ENCODE measurements around the gene KAT8. TPM values are rescaled to one million over a fixed set of nuclear protein-coding genes. Genes with fewer than 3 reads are reported as not detected.
A peak's percentile ranks its signal among the peaks of the same experiment; 100 is the strongest.
"Not testable (repeated sequence)": the region's sequence is repeated elsewhere in the genome, so short reads cannot be mapped to it uniquely, and the experiment has no call there.

Gene KAT8
- total RNA-seq, 4 donors from 2014 or later = 25.7 to 57.2 (median 30.4) TPM

DNA sequence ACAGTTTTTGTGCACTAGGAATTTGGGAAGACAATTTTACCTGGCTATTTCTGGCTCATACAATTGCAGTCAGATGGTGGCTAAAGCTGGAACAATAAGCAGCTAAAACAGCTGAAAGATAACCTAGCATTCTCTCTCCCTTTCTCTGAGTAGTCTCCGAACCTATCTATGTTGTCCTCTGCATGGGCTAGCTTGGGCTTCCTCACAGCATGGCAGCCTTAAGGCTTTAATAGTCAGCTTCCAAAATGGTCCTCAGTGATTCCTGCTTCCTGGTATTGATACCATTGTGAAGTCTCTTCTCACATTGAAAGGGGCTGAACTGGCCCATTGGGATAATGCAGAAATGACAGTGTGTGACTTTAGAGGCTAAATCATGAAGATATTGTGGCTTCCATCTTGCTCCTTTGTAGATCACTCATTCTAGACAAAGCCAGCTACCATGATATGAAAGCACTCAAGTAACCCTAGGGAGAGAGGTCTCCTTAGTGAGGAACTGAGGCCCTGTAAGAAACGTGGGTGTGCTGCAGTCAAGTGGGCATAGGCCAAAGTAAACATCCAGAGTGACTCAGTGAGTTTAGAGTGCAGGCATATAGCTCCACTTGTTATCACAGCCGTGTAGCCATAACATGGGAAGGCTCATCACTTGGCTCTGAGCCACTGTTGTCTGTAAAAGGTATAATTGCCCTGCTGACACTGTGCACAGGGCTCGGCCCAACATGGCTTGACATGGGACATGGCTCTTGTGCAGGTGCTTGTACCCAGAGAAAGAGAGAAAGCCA is 17.4 kb upstream of the KAT8 start:
- Histone ChIP-seq H3K27ac (no peak overlapping the region), H3K9me3 (no peaks in the 10 kb centered on the region), H3K36me3 (no peaks in the 10 kb centered on the region), H3K27me3 (no peaks in the 10 kb centered on the region), H3K4me1 (peaks cover 0 to 12% (median 2%) of the 10 kb centered on the region in 3 donors), H3K4me3 (no peak overlapping the region)
- DNase-seq = no peak
- 47 to 100% methylated on average over 1 to 2 of the region's 4 CpGs for WGBS, 2 donors
- intact Hi-C loops (cut with DNase I) = no loop called here
- TF ChIP-seq POLR2A (IDR thresholded peaks at IDR 0.05) = no peak
- TF ChIP-seq, protein P1, sequence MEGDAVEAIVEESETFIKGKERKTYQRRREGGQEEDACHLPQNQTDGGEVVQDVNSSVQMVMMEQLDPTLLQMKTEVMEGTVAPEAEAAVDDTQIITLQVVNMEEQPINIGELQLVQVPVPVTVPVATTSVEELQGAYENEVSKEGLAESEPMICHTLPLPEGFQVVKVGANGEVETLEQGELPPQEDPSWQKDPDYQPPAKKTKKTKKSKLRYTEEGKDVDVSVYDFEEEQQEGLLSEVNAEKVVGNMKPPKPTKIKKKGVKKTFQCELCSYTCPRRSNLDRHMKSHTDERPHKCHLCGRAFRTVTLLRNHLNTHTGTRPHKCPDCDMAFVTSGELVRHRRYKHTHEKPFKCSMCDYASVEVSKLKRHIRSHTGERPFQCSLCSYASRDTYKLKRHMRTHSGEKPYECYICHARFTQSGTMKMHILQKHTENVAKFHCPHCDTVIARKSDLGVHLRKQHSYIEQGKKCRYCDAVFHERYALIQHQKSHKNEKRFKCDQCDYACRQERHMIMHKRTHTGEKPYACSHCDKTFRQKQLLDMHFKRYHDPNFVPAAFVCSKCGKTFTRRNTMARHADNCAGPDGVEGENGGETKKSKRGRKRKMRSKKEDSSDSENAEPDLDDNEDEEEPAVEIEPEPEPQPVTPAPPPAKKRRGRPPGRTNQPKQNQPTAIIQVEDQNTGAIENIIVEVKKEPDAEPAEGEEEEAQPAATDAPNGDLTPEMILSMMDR (IDR thresholded peaks at IDR 0.05) = no peak

DNA sequence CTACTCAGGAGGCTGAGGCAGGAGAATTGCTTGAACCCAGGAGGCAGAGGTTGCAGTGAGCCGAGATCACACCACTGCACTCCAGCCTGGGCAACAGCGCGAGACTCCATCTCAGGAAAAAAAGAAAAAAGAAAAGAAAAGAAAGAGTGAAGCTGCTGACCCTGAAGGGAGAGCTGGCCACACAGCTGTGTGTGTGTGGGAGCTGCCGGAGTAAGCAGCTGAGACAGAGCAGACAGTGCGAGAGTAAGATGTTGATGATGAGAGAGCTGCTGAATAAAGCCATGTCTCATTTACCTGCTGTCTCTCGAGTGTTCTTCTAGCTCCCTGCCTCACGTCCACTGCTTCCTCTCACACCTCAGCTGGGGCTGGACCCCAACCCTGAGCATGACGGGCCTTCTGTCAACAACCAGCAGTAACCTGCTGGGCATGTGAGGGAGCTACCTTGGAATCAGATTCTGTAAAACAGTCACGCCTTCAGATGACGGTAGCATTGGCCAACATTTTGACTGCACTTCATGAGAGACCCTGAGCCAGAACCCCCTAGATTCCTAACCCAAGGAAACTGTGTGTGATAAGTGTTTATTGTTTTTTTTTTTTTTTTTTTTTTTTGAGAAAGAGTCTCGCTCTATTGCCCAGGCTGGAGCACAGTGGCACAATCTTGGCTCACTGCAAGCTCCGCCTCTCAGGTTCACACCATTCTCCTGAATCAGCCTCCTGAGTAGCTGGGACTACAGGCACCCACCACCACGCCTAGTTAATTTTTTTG is 16.4 kb upstream of the KAT8 start:
- H3K4me1 ChIP-seq; H3K9me3 ChIP-seq; H3K27me3 ChIP-seq; DNase-seq; intact Hi-C loops (cut with DNase I); H3K36me3 ChIP-seq; H3K4me3 ChIP-seq; H3K27ac ChIP-seq: not testable (repeated sequence)
- 83 to 85% methylated on average over 13 of the region's 13 CpGs for WGBS, 2 donors

DNA sequence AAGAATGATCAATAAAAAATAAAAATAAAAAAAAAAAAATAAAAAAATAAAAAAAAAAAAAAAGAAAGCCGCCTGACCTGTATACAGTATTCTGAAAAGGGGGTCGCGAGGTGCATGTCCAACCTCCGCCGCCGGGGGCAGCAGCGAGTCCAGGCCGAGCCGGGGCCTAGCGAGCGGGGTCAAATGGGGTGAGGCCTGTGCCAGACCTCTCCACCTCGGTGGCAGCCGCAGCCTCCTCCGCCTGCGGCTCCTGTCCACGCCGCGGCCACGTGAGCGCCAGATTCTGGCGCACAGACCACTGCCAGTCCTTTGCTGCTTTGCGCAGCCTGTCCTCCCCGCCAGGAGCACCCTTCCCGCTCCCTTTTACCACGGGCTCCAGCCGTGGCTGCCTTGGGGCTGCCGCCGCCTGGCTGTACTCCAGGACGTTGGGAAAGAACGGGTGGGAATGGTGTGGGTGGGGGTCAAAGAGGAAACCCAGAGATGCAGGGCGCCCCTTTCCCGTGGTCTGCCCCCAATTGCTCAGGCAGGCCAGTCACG is 11.7 kb upstream of the KAT8 start:
- no peak for TF ChIP-seq POLR2A (IDR thresholded peaks at IDR 0.05)
- TF ChIP-seq, protein P1 (IDR thresholded peaks at IDR 0.05) = peak; percentile 71 to 89 (median 76)
- Histone ChIP-seq H3K4me3 (peak overlapping the region in 3 of 4 donors; percentile 17 to 48 (median 21)), H3K27ac (peak overlapping the region; percentile 66 to 74 (median 69)), H3K36me3 (peaks cover 7 to 17% (median 9%) of the 10 kb centered on the region in 3 donors), H3K9me3 (no peaks in the 10 kb centered on the region), H3K27me3 (no peaks in the 10 kb centered on the region), H3K4me1 (peaks cover 13 to 40% (median 18%) of the 10 kb centered on the region in 3 donors)
- WGBS, 2 donors = 8 to 12% methylated on average over 25 to 27 of the region's 33 CpGs
- intact Hi-C loops (cut with DNase I) = no loop called here
- no peak for DNase-seq

DNA sequence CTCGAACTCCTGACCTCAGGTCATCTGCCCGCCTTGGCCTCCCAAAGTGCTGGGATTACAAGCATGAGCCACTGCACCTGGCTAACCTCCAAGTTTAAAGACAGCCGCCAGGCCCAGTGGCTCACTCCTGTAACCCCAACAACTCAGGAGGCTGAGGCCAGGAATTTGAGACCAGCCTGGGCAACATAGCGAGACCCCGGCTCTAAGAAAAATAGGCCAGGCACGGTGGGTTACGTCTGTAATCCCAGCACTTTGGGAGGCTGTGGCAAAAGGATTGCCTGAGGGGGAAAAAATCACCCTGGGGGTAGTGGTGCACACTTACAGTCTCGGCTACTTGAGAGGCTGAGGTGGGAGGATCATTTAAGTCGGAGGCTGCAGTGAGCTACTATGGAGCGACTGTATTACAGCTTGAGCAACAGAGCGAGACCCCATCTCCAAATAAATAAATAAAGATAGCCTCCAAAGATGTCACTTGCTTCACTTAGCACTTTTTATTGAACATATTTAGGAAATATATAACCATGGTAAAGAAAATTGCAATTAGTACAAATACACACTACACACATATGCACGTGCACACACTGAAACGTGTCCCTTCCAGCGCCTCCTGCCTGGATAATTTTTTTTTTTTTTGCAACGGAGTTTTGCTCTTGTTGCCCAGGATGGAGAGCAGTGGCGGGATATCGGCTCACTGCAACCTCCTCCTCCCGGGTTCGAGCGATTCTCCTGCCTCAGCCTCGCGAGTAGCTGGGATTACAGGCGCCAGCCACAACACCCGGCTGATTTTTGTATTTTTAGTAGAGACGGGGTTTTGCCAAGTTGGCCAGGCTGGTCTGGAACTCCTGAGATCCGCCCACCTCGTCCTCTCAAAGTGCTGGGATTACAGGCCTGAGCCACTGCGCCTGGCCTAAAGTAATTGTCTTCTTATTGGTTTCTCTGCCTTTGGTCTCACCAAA is 10.7 kb upstream of the KAT8 start:
- peaks cover 13 to 27% (median 15%) of the 10 kb centered on the region in 3 donors for H3K36me3 ChIP-seq
- no peak overlapping the region for H3K27ac ChIP-seq
- intact Hi-C loops (cut with DNase I) = no loop called here
- 87 to 90% methylated on average over 22 to 27 of the region's 28 CpGs for WGBS, 2 donors
- no peak for TF ChIP-seq POLR2A (IDR thresholded peaks at IDR 0.05)
- TF ChIP-seq, protein P1 (IDR thresholded peaks at IDR 0.05) = no peak
- no peaks in the 10 kb centered on the region for H3K9me3 ChIP-seq
- no peaks in the 10 kb centered on the region for H3K27me3 ChIP-seq
- no peak for DNase-seq
- no peak overlapping the region for H3K4me3 ChIP-seq
- H3K4me1 ChIP-seq = peaks cover 13 to 51% (median 18%) of the 10 kb centered on the region in 3 donors

DNA sequence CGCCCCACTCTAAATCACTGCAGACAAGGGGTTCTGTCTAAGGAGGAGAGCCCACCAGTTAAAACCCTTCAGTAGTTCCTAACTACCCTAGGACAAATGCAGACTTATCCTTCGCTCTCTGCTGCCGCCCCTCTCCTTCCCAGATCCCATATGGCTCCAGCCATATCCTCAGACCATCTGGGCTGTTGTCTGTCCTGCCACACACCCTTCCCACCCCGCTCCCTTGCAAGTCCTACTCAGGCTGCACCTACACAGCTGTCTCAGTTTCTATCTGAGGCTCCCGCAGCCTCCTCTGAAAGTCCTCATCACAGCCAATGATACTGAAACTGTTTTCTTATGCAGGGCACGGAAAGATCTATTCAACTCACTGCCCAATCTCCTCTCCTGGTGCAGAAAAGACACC is 10.0 kb upstream of the KAT8 start:
- 86 to 91% methylated on average over 5 to 6 of the region's 6 CpGs for WGBS, 2 donors
- Histone ChIP-seq H3K36me3 (peaks cover 17 to 34% (median 21%) of the 10 kb centered on the region in 3 donors), H3K27me3 (no peaks in the 10 kb centered on the region), H3K4me1 (peaks cover 18 to 57% (median 22%) of the 10 kb centered on the region in 3 donors), H3K9me3 (no peaks in the 10 kb centered on the region), H3K27ac (peak overlapping the region in 2 of 4 donors; percentile 88 to 96), H3K4me3 (no peak overlapping the region)
- intact Hi-C loops (cut with DNase I) = no loop called here
- TF ChIP-seq, protein P1 (IDR thresholded peaks at IDR 0.05) = no peak
- no peak for TF ChIP-seq POLR2A (IDR thresholded peaks at IDR 0.05)
- no peak for DNase-seq
